NCI-H226 (cell line): Measurements from ENCODE around the gene REX1BD.
A peak's percentile ranks its signal among the peaks of the same experiment; 100 is the strongest.

Experiments used
- DNase-seq: peaks from one replicate; pipeline ENCODE4 v3.0.0-alpha.2; 2015

REX1BD gene

DNA sequence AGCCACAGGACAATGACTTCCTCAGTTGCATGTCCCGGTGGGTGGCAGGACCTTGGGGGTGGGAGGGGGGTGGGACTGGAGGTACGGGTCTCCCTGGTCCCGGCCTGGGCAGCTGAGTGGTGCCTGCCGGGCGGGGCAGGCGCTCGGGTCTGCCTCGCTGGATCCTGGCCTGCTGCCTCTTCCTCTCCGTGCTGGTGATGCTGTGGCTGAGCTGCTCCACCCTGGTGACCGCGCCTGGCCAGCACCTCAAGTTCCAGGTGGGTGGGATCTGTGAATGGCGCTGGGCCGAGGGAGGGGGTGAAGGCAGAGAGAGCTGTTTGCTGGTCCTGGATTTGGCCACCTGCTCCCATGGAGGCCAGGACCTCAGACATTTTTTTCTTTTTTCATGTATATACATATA is 29.6 kb downstream of the REX1BD start:
- no peak for DNase-seq

DNA sequence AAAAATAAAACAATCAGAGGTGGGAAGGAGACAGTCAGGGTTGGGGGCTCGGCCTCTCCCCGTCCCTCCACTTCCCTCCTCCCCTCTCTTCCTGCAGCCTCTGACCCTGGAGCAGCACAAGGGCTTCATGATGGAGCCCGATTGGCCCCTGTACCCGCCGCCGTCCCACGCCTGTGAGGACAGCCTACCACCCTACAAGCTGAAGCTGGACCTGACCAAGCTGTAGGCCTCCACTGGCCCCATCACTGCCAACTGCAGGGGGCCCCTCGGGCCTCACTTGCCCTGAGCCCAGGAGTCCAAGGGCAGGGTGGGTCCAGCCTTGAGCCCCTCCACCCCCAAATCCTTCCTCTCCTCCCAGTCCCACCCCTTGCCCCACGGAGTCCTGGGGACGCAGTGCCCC is 31.7 kb downstream of the REX1BD start:
- no peak for DNase-seq

DNA sequence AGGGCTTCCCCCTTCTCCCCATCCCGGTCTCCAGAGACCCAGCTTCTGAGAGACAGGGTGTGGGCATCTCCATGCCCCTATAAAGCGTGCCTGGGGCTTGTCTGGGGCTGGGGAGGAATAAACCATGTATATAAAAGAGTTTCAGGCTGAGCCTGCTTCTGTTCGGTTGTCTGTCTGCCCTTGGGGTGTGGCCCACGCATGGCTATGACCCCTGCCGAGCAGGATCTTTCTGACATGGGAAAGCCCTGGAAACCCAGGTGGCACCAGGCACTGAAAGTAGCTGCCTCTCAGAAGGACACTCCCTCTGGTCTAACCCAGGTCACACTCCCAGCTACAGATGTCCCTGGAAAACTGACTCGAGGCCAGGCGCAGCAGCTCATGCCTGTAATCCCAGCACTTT is 32.3 kb downstream of the REX1BD start:
- DNase-seq = no peak

DNA sequence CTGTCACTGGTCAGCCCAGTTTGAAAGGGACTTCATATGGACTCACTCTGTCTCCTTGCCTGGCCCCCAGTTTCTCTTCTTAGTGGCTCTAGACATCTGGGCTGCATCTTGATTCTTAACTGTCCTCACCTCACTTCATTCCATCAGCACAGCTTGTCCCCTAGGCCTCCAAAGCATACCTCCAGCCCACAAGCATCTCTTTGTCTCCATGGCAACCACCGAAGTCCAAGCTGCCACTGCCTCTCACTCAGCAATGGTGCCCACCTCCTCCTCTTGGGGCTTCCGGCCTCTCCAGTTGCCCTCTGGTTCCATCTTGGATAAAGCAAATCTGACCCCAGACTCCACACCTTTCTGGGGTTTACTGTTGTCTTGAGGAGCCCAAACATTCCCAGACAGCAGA is 38.3 kb downstream of the REX1BD start:
- DNase-seq = no peak

GRCh38 chr19:18629166-18630088 is 40.8 kb downstream of the REX1BD start:
- no peak for DNase-seq

DNA sequence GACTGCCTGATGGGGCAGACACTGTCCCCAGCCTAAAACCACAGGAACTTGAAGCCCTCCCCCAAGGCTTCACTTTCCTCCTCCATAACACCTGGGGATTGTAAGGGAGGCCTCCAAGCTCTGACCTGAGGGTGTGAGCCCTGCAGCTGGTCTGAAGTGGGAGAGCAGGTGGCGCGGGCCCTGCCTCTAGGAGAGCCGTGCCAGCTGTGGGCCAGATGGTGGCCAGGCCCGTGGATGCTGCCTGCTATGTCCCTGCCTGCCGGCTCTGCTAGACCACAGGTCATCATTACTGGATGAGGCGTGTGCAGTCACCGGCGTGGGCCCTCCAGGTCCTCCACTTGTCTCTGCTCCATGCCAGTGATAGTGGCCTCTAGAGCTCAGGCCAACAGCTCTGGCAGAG is 44.7 kb downstream of the REX1BD start:
- DNase-seq = no peak

DNA sequence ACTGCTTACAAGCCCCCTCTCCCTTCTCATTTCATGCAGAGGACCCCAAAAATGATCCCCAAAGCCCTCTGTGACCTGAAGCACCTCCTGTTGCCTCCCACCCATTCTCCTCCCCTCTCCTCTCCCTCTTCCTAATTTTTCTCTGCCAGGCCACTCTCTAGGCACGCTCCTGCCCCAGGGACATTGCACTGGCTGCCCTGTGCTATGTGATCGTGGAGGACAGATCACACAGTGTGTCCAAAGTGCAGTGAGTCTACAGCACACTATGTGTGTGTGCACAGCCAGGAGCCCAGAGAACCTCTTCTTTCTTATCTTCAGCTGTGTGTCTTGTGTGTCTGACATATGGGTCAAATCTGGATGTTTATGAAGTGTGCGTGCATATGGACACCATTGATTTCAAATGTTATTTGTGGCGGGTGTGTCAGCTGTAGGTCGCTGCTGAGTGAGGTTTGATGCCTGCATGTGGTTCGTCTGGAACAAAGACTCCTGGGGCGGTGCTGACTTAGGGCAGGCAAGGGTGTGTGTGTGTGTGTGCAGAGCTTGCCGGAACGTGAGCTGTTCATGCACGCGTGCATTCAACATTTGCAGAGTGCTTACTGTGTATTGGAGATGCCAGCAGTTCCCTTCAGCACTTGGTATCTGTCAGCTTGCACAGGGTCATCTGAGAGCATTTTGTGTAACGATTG is 46.2 kb downstream of the REX1BD start:
- no peak for DNase-seq

GRCh38 chr19:18635831-18636182 is 47.2 kb downstream of the REX1BD start:
- DNase-seq = no peak

DNA sequence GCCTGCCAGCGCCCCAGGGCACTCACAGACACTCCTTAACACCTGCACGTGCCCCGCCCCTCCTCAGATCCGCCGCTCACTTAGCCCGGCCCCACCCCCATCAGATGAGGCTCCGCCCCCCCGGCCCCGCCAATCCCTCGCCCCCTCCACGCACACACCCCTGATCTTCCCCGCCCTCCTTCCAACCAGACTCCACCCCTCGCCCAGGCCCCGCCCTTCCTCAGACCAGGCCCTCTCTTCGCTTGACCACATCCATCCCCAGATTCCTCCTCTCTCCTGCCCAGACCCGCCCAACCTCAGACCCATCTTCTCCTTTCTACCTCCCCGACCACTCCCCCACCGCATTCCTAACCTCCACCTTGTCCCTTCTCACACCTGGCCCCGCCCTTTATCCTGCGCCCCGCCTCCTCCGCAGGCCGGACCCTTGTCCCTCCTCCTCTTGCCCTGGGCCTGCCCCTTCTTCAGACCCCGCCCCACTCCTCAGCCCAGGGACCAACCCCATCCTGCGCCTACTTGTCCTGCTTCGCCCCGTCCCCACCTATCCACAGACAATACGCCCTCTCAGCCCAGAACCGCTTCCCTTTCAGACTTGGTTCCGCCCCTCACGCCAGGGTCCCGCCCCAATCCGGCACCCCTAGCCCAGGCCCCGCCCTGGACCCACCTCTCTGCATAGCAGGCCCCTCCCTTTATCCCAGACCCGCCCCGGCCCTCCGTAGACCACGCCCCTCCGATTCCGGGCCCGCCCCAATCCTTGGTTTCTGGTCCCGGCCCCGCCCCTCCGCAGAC is 47.8 kb downstream of the REX1BD start:
- DNase-seq = peak; percentile 92

GRCh38 chr19:18636969-18637629 is 48.5 kb downstream of the REX1BD start, which contains the start of gene KLHL26:
TSS of gene KLHL26 (plus strand) at chr19:18637028. CDS start at chr19:18637055, 27 bp downstream.
- DNase-seq = no peak

DNA sequence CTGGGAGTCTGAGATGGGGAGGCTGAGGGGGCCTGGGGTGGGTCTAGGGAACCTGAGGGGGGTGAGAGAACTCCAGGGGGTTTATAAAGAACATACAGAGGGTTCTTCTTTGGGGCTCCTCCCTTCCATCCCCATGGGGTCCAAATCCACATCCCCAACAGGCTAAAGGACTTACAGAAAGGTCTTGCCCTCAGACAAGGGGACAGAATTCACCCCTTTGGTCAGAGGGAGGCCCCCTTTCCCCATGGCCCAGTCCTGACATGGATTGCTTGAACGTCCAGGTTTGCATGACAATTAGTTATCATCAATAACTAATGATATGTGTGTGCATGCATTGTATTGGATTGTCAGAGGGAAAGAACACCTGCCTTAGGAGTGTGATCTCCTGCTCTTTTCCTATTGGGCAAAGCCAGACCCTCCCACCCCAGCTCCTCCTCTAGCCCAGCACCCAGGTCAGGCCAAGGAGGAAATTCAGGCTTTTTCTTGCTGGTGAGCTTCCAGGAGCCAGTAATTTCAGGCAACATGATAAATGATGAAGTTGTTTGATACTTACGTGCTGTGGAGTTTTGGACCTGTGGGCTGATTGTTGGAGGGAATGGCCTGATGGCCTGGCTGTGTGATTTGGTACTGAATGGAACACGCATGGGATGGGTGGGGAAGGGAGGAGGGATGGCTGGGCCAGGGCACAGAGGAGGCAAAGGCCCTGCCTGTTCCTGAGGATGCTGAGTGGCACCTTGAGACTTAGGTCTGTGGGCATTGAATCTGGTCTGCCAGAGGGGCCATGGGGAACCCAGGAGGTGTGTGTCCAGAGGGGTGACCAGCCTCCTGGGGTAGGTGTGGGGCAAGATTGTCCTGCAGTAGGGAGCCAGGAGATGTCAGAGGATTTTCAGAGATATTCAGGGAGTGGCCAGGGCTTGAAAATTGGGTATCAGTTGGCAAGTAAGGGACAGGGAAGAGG is 49.4 kb downstream of the REX1BD start:
- DNase-seq = peak; percentile 11

DNA sequence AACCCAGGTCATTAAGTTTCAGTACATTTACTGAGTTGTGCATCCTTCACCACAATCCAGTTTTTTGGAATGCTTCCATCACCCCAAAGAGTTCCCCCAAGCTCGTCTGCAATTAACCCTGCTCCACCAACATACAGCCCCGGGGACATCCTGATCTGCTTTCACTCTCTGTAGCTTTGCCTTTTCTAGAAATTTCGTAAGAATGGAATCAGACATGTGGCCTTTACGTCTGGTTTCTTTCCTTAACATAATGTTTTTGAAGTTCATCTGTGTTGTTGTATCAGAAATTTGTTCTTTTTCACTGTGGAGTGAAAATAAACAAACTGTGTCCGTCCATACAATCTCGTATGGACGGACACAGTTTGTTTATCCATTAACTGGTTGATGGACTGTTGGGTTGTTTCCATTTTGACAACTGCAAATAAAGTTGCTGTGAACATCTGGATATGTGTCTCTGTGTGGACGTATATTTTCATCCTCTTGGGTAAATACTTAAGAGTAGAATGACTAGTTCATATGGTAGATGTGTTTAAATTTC is 51.2 kb downstream of the REX1BD start:
- DNase-seq = no peak
